Measurements from ENCODE around the gene MCOLN3.

DNA sequence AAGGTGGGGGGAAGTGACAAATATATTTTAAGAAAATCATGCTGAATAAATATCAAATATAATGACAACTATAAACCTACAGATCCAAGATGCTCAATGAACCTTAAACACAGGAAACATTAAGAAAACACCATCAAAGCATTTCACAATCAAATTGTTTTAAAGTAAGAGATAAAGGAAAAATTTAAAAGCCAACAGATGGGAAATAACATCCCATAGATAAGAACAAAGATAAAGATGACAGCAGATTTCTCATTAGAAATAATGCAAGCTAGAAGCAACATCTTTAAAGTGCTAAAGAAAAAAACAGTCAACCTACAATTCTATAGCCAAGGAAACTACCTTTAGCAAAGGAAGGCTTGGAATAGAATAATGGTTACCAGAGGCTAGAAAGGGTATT, 17.8 kb downstream of the MCOLN3 start:
- no peak for TF ChIP-seq OTX1 (CRISPR knock-in tag; IDR thresholded peaks at IDR 0.05)
- TF ChIP-seq, protein P1, sequence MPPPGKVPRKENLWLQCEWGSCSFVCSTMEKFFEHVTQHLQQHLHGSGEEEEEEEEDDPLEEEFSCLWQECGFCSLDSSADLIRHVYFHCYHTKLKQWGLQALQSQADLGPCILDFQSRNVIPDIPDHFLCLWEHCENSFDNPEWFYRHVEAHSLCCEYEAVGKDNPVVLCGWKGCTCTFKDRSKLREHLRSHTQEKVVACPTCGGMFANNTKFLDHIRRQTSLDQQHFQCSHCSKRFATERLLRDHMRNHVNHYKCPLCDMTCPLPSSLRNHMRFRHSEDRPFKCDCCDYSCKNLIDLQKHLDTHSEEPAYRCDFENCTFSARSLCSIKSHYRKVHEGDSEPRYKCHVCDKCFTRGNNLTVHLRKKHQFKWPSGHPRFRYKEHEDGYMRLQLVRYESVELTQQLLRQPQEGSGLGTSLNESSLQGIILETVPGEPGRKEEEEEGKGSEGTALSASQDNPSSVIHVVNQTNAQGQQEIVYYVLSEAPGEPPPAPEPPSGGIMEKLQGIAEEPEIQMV (tag; conservative IDR thresholded peaks at IDR 0.05; ENCODE audit: low read depth) = no peak
- no peak for TF ChIP-seq SAP30 (IDR thresholded peaks at IDR 0.05; ENCODE audit: borderline replicate concordance, insufficient read depth, low read depth, low read length, poor library complexity, severe bottlenecking)
- no peak for TF ChIP-seq REST (IDR thresholded peaks at IDR 0.05; ENCODE audit: borderline replicate concordance)
- no peak for TF ChIP-seq REST (CRISPR knock-in tag; IDR thresholded peaks at IDR 0.05; ENCODE audit: low read depth)
- no peak for TF ChIP-seq ZNF274 (IDR thresholded peaks at IDR 0.05; ENCODE audit: borderline replicate concordance, low read depth, low read length)
